ENCODE results near the gene LPGAT1. TPM values are rescaled to one million over a fixed set of nuclear protein-coding genes. Genes with fewer than 3 reads are reported as not detected.
A peak's percentile ranks its signal among the peaks of the same experiment; 100 is the strongest.
"Not testable (repeated sequence)": the region's sequence is repeated elsewhere in the genome, so short reads cannot be mapped to it uniquely, and the experiment has no call there.

LPGAT1 gene, protein sequence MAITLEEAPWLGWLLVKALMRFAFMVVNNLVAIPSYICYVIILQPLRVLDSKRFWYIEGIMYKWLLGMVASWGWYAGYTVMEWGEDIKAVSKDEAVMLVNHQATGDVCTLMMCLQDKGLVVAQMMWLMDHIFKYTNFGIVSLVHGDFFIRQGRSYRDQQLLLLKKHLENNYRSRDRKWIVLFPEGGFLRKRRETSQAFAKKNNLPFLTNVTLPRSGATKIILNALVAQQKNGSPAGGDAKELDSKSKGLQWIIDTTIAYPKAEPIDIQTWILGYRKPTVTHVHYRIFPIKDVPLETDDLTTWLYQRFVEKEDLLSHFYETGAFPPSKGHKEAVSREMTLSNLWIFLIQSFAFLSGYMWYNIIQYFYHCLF
- 10 to 100 TPM; 37.4 to 45.9 TPM for total RNA-seq
- long read RNA-seq, partial matches to known transcripts = 0 of 11 reads
- long read RNA-seq, other reads (novel, unspliced or antisense) = 11 of 11 reads

DNA sequence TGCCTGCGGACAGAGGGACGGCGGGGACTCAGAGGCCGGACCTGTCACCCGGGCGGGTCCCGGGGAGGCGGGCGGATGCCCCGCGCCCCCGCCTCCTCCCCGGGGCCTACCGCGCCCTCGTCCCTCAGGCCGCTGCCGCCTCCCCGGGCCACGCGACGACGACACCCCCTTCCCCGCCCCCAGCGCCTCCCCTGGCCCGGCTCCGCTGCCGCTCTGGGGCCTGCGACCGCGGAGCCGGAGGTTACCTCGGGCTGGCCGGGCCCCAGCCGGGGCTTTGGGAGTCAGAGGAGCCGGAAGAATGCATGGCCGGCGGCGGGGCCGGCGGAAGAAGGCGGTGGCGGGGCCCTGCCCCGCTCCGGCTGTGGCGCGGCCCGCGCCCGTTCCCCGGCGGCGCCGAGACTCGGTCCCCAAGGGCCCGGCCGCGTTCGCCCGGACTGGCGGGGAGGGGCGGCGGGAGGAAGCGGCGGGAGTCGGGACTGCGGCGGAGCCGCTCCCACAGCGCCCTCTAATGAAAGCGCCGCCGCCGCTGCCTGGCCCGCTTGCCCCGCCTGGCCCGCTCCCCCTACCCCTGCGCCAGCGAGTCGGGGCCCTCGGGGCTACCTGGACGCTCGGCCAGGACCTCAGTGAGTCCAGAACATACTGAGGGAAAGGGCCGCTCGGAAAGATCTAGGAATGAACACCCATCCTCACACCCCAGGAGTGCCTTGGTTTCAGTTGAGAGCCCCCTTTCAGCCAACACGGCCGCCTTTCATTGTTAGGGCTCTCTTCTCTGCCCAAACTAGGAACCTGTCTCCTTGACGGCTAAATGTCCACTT is at the start of gene LPGAT1:
Gene LPGAT1 (minus strand): TSS at position 436 of the 815 bp plus-strand sequence. CDS start 1,467 bp downstream, outside the sequence.
- ATAC-seq (peak; percentile 96 to 97), DNase-seq (peak; percentile 82)
- intact Hi-C loops (cut with DNase I) = no loop called here

DNA sequence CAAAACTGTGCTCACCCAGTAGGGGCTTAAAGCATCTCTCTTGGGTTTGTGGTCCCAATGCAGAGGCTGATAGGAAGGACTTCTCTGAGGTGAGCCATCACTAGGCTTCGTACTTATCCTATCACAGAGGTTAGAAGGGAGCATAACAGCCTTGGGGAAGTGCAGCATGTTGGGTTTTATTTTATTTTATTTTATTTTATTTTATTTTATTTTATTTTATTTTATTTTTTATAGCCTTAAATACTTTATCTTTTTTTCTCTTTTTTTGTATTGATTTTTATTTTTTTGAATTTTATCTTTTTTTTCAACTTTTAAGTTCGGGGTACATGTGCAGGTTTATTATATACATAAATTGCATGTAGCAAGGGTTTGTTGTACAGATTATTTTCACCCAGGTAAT is 48.9 kb upstream of the LPGAT1 start:
- ATAC-seq (no peak), DNase-seq (no peak)

DNA sequence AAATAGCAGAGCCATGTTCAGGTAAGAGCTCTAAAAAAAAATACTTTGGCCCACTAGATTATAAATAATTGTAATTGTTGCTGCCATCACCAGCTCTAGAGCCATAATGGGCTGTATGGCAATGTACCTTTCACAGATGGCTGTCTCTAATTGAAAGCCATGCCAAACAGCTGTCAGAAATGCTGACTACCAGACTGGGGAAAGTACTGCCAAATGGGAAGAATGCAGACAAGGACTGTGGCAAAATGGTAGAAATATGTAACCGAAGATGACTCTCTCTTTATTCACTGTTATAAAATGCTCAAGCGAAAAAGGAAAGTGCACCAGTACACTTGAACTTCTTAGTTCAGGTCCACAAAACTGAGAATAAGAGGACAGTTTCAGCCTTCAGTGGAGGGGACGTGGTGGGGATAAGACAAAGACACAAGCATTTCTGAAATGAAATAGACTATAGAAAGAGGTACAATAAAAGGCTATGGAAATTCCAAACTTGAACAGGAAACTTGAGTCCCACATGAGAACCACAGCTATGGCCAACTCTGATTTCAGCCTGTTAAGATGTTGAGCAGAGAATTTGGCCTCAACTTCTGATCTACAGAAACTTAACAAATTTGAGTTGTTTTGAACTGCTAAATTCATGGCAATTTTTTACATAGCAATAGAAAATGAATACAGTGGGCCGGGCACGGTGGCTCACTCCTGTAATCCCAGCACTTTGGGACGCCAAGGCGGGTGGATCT is 46.5 kb upstream of the LPGAT1 start:
- intact Hi-C loops (cut with DNase I) = no loop called here
- ATAC-seq (no peak), DNase-seq (no peak)

More for the DNA sequence above, 48.9 kb upstream of the LPGAT1 start:
- intact Hi-C loops (cut with DNase I) = no loop called here

DNA sequence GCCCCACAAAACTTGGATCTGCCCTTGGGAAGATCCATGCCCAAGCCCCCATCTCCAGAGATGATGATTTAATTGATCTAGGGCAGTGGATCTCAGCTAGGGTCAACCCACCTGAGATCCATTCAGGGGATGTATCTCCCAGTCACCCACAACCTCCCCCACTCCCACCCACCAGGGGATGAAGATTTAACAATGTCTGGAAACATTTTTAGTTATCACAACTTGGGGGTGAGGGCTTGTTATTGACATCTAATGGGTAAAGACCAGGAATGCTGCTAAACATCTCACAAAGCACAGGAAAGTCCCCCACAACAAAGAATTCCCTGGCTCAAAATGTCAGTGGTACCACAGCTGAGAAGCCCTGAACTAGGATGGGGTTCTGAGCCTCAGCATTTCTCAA is 45.0 kb upstream of the LPGAT1 start:
- intact Hi-C loops (cut with DNase I) = no loop called here
- no peak for ATAC-seq
- no peak for DNase-seq

DNA sequence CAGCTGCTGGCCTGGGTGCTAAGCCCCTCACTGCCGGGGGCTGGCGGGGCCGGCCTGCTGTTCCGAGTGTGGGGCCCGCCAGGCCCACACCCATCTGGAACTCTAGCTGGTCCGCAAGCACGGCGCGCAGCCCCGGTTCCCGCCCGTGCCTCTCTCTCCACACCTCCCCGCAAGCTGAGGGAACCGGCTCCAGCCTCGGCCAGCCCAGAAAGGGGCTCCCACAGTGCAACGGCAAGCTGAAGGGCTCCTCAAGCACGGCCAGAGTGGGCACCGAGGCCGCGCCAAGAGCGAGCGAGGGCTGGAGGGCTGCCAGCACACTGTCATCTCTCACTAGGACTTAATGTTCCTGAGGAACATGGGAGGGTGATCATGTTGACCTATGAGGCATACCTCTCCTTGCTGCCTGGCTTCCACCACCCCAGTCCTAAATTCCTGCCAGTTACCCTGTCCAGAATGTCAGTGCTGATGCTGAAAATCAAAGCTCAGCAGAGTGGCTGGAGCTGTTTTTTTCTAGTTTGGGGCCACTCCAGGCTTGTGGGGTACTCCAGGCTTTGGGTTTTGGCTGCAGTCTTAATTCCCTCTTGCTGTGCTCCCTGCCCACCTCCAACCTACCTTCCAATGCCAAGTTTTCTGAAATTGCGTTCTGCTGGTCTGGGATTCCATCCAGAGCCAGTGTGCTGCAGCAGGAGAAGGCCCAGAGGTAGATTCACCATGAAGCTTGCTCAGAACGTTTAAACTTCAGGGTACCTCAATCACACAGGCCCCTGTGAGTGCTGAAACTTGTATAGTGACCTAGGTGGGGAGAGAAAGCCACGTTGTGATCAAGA is 44.2 kb upstream of the LPGAT1 start:
- ATAC-seq (peak in 1 of 2 donors; percentile 32), DNase-seq (no peak)
- intact Hi-C loops (cut with DNase I) = no loop called here

DNA sequence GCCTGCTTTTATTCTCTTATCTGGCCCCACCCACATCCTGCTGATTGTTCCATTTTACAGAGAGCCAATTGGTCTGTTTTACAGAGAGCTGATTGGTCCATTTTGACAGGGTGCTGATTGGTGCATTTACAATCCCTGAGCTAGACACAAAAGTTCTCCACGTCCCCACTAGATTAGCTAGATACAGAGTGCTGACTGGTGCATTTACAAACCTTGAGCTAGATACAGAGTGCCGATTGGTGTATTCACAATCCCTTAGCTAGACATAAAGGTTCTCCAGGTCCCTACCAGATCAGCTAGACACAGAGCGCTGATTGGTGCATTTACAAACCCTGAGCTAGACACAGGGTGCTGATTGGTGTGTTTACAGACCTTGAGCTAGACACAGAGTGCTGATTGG is 43.2 kb upstream of the LPGAT1 start:
- intact Hi-C loops (cut with DNase I); DNase-seq; ATAC-seq: not testable (repeated sequence)

DNA sequence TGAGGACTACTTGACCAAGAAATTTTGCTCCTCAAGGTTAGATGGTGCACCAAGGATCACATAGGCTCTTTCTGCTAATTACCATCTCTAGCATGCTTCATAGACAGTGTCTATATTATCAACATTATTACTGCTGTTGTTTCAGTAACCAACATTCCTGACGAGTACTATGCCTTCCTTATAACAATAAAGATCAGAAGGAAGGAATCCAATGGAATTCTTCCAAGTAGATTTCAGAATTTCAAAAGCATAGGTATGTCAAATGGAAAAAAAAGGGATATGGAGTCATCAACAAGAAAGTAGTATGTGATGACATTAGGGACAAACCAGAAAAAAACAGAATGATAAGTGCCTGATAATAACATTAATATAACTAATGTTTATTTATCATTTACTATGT is 39.6 kb upstream of the LPGAT1 start:
- ATAC-seq (no peak), DNase-seq (no peak)
- intact Hi-C loops (cut with DNase I) = no loop called here

DNA sequence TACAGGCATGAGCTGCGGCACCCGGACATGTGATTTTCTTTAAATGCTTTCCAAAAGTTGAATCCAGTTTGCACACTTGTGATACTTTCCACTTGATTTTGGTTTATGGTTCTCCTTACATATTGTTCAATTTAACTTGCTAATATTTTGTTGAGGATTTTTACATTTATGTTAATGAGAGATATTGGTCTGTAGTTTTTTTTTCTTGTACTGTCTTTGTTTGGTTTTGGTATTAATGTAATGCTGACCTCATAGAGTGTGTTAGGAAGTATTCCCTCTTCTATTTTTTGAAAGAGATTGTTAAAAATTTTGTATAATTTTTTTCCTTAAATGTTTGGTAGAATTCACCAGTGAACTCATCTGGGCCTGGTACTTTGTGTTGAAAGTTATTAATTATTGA is 34.6 kb upstream of the LPGAT1 start:
- DNase-seq = no peak
- intact Hi-C loops (cut with DNase I) = no loop called here
- no peak for ATAC-seq

DNA sequence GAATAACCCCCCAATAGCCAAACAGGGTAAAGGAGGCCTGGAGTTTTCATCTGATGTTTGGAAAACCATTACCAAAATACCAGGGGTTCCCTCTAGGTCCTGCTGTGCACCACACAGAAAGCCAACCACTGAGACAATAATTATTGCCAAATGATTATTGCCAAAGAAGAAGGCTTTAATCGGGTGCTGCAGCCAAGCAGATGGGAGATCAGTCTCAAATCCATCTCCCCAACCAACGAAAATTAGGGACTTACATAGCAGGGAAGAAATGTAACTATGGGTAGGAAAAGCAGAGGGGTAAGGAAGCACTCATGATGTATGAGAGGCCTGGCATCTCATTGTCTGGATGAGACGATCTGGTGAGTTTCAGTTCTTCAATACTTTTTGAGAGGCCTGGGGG is 28.8 kb upstream of the LPGAT1 start:
- intact Hi-C loops (cut with DNase I) = no loop called here
- no peak for DNase-seq
- ATAC-seq = no peak

DNA sequence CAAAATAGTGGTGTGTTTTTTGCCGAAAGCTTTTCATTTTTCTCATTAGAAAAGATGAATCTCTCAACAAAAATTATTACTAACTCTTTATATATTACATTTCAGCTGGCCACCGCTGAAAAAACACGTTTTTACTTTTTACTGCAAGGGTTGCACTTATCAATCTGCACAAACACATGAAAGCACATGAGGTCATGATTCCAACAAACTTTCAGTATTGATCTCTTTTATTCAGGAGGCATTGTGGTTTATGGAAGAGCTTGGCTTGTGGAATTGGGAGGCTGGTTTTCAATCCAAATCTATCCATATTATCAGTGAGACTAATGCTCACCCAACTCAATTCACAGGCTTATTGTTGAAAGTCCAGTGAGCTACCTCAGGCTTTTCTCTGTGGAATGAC is 20.6 kb upstream of the LPGAT1 start:
- DNase-seq (no peak), ATAC-seq (no peak)
- intact Hi-C loops (cut with DNase I) = no loop called here

DNA sequence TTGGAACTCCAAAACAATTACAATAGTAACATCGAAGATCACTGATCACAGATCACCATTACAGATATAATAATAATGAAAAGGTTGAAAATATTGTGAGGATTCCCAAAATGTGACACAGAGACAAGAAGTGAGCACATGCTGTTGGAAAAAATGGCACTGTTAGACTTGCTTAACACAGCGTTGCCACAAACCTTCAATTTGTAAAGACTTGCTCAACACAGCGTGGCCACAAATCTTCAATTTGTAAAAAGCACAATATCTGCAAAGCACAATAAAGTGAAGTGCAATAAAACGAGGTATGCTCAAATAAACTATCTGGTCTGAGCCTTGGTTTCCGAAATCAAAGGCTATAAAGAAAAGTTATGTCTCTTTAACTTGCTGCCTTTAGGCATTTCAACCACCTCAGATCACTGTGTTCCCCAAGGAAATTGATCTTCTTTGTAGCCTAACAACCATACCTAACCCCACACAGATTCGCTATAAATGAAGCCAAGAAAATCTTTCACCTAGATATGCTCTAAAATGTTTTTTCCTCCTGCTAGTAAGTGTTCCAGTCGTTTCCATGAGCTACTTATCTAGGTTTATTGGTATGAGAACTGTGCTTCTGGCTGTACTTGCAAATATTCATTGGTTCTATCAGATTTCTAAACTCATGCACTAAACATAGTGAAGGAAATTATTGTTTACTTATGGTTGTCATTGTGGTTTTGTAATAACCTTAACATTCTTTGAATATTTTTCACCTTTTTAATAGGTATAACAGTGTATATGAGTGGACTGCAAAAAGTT is 13.1 kb upstream of the LPGAT1 start:
- intact Hi-C loops (cut with DNase I) = no loop called here
- ATAC-seq (no peak), DNase-seq (no peak)

DNA sequence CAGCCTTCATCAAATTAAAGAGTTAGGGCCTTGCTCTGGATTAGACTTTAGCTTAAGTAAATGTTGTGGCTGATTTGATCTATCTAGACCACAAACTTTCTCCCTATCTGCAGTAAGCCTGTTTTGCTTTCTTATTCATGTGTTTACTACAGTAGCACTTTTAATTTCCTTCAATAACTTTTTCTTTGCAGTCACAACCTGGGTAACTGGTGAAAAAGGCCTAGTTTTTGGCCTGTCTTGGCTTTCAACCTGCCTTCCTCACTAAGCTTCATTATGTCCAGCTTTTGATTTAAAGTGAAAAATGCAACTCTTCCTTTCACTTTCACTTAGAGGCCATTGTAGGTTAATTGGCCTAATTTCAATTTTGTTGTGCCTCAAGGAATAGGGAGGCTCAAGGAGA is 12.5 kb upstream of the LPGAT1 start:
- DNase-seq = no peak
- ATAC-seq = no peak
- intact Hi-C loops (cut with DNase I) = no loop called here

DNA sequence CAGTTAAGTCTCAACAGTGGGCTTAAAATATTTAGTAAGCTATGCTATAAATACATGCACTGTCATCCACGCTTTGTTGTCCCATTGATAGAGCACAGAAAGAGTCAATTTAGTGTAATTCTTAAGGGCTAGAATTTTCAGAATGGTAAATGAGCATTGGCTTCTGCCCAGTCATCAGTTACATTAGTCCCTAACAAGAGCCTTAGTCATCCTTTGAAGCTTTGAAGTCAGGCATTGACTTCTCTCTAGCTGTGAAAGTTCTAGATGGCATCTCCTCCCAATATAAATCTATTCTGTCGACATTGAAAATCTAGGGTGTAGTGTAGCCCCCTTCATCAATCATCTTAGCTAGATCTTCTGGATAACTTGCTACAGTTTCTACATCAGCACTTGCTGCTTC is 12.0 kb upstream of the LPGAT1 start:
- intact Hi-C loops (cut with DNase I) = no loop called here
- ATAC-seq (no peak), DNase-seq (no peak)

DNA sequence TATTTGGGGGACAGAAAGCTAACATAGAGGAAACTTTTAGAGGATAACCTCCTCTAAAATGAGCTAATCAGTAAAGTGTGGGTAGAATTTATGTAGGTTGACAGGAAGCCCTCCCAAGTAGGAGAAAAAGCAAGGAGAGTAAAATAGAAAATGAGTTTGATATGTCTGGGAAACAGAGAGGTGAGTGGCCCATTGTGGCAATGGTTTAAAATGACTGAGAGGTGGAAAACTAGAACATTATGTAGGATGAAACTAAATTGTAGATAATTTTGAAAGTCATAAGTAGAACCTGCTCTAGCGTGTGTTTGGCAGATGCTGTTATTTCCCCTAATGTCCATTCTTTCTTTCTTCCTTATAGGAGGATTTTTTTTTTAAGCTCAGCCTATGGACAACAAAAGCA is 8.5 kb upstream of the LPGAT1 start:
- no peak for ATAC-seq
- no peak for DNase-seq
- intact Hi-C loops (cut with DNase I) = no loop called here

DNA sequence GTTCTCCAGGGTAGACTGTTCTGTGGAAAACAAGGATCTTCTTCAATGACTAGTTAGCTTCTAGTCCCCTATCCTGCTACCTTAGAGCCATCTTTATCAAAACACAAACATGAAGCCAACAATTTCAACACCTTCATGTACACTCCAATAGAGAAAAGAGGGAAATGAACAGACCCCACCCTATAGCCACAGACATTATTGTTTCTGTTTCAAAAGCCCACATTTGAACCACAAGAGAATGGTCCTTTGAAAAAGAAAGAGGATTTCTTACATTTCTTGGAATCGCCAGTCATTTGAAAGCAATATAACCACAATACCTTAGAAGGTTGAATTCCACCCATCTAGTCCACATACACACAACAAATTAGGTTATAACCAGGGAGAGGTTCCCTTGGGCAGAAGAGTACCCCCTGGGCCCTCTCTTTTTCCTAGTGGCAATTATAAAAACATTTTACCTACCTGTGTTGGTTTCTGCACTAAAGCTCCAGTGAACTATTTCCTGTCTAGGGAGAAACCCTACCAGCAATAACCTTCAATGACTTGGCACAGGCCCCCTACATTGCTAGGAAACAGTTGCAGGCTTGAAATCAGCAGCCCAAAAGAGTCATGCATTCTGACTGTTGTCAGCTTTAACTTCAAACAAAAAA is 2.7 kb upstream of the LPGAT1 start:
- DNase-seq = no peak
- no peak for ATAC-seq
- intact Hi-C loops (cut with DNase I) = no loop called here

DNA sequence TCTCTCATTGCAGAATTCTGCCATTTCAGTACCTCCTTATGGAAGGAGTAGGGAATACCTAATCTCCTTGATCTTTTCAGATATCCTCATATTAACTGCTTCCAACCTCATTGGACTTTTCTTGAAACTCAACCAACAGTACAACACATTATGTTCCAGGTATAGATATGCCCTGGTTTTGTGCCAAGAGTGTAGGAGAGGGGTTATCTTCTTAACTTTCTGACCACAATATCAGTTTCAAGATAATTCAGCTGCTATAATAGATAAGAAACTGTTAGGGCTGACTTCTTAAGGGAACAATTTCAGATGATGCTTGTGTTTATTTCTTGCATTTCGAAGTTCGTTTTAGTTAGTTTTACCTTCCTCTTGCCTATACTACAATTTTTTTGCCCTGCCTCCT is 2.1 kb upstream of the LPGAT1 start:
- no peak for ATAC-seq

DNA sequence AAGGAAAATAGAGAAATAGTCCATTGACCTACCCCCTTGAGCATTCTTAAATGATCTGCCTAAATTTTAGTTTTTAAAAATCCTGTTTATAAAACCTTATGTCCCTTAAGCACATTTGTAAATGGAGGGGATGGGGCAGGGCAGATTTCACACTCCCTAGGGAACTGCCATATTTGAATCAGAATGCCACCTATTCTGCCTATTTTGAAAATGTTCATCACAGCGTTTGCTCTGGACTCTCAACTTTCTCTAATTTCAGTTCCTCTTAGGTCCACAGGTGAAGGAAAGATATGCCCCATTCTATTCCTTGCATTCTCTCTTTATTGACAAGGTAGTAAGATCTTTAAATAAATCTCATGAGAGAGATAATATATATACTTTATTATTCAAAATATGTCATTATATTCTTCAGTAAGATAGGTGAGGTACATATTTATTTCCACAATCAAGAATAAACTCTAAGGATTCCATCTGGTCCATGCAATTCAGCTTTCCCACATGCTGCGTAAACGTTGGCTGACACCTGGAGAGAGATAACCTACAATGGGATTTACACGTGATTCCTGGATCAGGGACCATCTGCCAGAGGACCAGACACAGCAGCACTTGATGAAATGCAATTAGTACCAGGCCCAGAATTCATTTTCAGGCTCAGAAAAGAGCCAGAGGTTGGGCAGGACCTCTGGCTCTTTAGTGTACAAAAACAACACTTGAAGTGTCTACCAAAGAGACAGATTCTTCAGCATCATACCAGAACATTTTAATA is 1.2 kb upstream of the LPGAT1 start:
- intact Hi-C loops (cut with DNase I) = no loop called here
- no peak for ATAC-seq
- DNase-seq = no peak

More for the DNA sequence above, 2.1 kb upstream of the LPGAT1 start:
- intact Hi-C loops (cut with DNase I) = no loop called here
- no peak for DNase-seq
